ENCODE results near the gene ABCC11.
"Not testable (repeated sequence)": the region's sequence is repeated elsewhere in the genome, so short reads cannot be mapped to it uniquely, and the experiment has no call there.

Gene ABCC11

GRCh38 chr16:48250520-48251278, 3.4 kb upstream of the ABCC11 start:
- no peak for DNase-seq

GRCh38 chr16:48246066-48246465, 1.3 kb downstream of the ABCC11 start:
- DNase-seq: no peak

- no peak for DNase-seq
These were observed 2.5 kb downstream of the ABCC11 start for GRCh38 chr16:48244863-48245195.

GRCh38 chr16:48244080-48244862, 3.1 kb downstream of the ABCC11 start, which contains the start of gene LONP2:
Gene LONP2, plus strand, starts transcription at chr16:48244300. Its CDS starts 89 bp downstream, at chr16:48244389.
- DNase-seq: peak; percentile 45 to 93 (median 84)

DNA sequence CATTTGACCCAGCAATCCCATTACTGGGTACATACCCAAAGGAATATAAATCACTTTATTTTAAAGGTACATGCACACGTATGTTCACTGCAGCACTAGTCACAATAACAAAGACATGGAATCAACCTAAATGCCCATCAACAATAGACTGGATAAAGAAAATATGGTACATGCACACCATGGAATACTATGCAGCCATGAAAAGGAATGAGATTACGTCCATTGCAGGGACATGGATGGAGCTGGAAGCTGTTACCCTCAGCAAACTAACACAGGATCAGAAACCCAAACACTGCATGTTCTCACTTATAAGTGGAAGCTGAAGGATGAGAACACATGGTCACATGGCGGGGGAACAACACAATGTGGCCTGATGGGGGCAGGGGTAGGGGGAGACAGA, 7.2 kb downstream of the ABCC11 start:
- not testable (repeated sequence) for DNase-seq

DNA sequence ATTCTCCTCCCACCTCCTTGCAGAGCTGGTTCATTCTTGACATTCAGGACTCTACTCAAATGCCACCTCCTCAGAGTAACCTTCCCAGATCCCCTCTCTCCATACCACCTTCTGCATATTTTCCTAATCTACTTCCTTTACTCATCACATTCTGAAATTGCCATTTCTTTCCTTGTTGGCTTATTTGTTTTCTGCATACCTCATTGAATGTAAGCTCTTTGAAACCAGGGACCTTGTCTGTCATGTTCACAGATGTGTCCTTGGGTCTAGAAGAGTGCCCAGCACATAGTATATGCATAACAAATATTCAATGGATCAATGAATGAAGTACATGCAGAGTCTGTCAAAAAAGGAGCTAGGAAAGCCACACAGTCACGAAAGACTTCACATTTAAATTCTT, 11.1 kb downstream of the ABCC11 start:
- no peak for DNase-seq

DNA sequence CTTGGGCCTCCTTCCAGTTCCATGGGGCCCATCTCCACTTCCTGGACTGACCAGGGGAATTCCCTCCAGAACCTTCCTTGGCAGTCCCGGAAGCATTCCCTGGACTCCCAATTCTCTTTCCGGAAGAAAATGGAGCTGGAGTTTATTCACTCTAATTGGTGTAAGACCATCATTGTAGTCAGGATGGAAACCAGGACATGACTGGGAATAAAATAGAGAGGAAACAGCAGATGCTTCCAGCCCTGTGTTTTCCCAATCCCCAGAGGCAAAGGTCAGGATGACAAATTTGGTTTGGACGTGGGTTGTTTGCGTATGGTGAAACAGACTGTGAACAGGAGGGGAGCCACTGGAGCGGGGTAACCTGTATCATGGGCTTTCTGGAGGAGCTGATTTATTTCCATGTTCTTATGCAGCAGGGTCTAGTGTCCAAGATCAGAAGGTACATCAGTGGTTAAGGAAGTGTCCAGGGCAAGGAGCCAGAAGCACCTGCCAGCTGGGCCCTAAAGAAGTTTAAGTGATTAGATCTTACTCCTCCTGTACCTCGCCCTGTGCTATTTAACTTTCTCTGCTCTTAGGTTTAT, 11.7 kb downstream of the ABCC11 start:
- no peak for DNase-seq

- DNase-seq: no peak
These were observed 12.2 kb downstream of the ABCC11 start for GRCh38 chr16:48235058-48235555.

GRCh38 chr16:48234630-48235029, 12.7 kb downstream of the ABCC11 start:
- no peak for DNase-seq

- DNase-seq: no peak
These were observed 14.8 kb downstream of the ABCC11 start for GRCh38 chr16:48232493-48233040.

DNA sequence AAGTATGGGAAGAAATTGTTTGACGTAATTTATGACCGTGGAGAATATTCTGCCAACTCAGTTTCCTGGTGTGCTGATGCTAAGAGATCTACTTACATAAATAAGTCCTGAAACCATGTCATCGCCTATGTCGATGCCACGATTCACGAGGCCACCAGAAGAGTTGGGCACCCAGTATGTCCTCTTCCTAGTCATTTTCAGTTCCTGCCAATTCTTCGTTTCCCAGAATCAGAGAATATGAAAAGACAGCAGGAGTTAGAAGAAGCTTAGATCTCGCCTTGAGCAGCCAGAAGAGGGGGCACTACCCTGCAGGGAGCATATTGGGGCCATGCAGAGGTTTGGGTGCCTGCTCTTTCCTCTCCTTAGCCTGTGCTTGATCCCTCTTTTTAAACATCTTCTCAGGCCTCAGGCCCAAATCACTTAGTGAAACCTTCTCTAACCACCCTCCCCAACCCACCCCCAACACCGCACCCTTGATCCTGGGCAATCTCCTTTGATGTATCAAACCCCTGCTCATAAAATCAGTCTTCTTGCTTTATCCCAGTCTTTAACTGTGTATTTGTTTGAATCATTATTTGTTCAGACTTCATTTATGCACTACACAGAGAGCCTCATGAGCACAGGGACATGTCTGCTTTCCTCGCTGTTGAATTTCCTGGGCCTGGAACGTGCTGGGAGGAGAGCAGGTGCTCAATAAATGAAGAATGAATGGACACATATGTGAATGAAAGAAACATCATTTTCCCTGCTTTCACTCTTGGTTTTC, 15.4 kb downstream of the ABCC11 start:
- DNase-seq: peak in 11 of 51 donors; percentile 2 to 31 (median 8)

GRCh38 chr16:48225456-48225855, 21.9 kb downstream of the ABCC11 start:
- DNase-seq: no peak

DNA sequence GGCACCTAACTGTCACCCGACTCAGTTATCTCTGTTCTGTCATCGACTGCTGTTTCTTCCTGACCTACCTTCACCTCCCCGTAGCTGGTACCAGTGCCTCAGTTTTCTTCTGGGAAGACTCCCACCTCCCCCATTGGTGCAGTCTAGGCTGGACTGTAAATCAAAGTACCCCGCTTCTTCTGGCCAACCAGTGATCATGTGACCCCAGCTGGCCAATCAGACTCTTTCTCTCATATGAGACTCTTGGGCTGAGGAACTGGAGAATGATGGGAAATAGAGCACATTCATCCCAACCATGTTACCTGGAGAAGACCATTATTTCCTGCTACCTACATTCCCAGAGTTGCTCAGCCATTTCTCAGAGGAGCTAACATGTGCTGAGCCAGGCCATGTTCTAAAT, 23.8 kb downstream of the ABCC11 start:
- DNase-seq: no peak

DNA sequence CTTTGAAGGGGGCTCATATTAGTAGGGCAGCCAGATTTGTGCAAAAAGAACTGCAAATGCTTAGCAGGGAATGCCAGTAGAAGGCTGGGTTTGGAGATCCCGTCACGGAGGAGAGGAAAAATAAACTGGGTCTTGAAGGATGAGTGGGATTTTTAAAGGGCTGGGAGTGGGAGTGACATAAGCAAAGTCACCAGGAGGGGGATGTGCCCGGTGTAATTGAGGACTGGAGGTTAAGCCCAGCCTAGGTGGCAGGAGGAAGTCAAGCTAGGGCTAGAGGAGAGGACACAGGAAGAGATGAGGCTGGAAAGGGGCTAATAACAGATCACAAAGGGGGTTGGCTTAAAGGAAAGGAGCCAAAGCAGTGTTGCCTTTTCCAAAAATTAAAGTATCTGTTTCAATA, 26.4 kb downstream of the ABCC11 start:
- DNase-seq: no peak

- DNase-seq: no peak
These were observed 28.9 kb downstream of the ABCC11 start for GRCh38 chr16:48218473-48218872.

DNA sequence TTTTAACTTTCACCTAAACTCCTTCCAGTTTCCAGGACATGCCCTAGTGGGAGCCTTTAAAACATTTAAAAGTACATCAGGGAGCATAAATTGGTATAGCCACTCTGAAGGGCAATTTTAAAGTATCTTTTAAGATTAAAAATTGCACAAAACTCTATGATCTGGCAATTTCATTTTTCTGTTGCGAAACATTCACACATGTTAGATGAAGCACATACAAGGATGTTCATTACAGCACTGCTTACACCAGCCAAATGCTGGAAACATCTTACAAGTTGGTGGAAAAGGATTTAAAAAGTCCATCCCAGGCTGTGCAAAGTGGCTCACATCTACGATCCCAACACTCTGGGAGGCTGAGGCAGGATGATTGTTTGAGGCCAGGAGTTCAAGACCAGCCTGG, 29.6 kb downstream of the ABCC11 start:
- no peak for DNase-seq

- no peak for DNase-seq
These were observed 31.6 kb downstream of the ABCC11 start for GRCh38 chr16:48215738-48216137.

DNA sequence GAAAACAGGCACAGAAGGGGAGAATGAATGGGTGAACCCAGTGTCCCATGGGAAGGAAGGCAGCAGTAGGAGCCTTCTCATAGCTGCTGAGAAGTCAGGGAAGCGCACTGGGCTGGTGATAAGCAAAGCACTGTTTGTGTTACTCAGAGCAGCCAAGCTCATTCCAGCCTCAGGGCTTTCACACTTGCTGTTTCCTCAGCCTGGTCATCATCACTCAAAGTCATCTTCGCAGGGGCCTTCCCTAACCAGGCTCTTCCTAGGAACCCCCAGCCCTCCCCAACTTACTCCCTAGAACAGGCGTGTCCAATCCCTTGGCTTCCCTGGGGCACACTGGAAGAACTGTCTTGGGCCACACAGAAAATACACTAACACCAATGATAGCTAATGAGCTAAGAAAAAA, 35.3 kb downstream of the ABCC11 start:
- DNase-seq: no peak

DNA sequence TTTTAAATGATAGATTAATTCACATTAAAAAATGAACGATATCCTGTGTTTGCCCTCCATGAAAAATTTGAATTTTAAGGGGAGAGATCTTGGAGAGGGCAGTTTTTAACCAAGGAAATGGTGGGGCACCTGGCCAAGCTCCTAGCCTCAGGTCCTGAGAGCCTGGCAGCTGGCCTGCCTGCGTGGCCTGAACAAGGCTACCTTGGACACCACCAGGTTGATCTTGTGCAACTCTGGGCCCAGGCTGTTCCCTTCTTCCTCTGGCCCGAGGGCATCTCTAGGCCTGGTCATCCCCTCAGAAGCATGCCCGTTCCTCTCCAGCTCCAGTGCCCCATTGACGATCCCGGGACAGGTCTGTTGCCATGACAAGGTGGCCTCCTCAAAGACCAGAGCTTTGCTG, 36.6 kb downstream of the ABCC11 start:
- no peak for DNase-seq

DNA sequence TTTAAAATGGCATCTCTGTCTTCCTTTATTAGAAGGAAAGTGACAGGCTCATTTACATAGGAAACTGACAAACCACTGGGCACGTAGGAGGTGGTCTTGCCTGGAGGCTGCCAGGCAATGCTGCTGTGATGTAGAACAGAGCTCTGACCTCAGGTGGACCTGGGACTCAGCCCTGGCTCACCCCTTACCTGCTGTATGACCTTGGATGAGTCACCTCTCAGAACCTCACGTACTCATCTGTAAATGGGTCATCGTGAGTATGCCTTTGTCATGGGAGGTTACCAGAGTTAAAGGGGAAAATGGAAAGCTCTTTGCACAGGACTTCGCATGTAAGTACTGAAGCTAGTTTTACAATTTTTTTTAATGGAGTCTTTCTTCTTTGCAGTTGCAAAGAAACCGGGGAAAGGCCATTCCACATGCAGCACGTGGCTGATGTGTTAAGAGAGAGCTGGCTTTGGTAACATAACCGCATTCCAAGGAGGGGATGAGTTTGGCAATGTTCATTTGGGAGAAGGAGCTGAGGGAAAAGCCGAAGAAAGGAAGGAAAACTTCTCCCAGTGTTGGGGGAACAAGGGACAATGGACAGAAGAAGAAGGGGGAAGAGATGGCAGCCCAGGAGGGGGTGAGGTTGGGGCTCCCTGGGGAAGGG, 40.6 kb downstream of the ABCC11 start:
- peak in 1 of 51 donors; percentile 0 for DNase-seq

GRCh38 chr16:48204825-48205151, 42.6 kb downstream of the ABCC11 start:
- no peak for DNase-seq
